ENCODE results near the gene TEX48.

GRCh38 chr9:114731701-114732100, 49.7 kb upstream of the TEX48 start:
- TF ChIP-seq CTCF (conservative IDR thresholded peaks at IDR 0.05), result no peak
- no peak for TF ChIP-seq ZFX (IDR thresholded peaks at IDR 0.05)
